ENCODE measurements around the gene MAML3.

GRCh38 chr4:139834981-139835391 lies 319.0 kb downstream of the MAML3 start:
- TF ChIP-seq POLR2AphosphoS5 (IDR thresholded peaks at IDR 0.05) = no peak
- TF ChIP-seq CTCF (IDR thresholded peaks at IDR 0.05) = no peak
- no peak for TF ChIP-seq POLR2A (IDR thresholded peaks at IDR 0.05)

Data from transverse colon (tissue), 4 donors.